Bronchial epithelial cell (primary cell): ENCODE results near the gene RNF115. TPM values are rescaled to one million over a fixed set of nuclear protein-coding genes. Genes with fewer than 3 reads are reported as not detected.
"Not testable (repeated sequence)": the region's sequence is repeated elsewhere in the genome, so short reads cannot be mapped to it uniquely, and the experiment has no call there.

Experiments used
- DNase-seq: peaks from one replicate; pipeline ENCODE4 v3.0.0-alpha.2; 2010; ENCODE audit warnings: low read depth
- FAIRE-seq: peaks from 2 replicates; lab custom pipeline; 2011; peaks lifted over from hg19 to GRCh38; lab: Jason Lieb, UNC
- H3K27me3 ChIP-seq: 2 replicates; pipeline ENCODE4 v1.5.1; 2011; ENCODE audit warnings: low read length; ENCODE audit not compliant: control insufficient read depth, insufficient read depth
- H3K36me3 ChIP-seq: 2 replicates; pipeline ENCODE4 v1.5.1; 2011; ENCODE audit warnings: low read length; ENCODE audit not compliant: control insufficient read depth, insufficient read depth
- H3K4me3 ChIP-seq: 2 replicates; pipeline ENCODE4 v1.5.1; 2011; ENCODE audit warnings: mild to moderate bottlenecking, low read depth, low read length, control low read depth
- total RNA-seq: library from RNA; depleted of rRNA; stranded (reverse); fragments of >200 nt; gene quantifications from 2 replicates; pipeline ENCODE4 v1.2.1, GENCODE V29; 2014
- TF ChIP-seq, protein P1 (sequence below): IDR thresholded peaks from 2 replicates; pipeline ENCODE4 v1.5.1; 2011; ENCODE audit warnings: mild to moderate bottlenecking, moderate library complexity, low read length, control low read depth, inconsistent platforms; ENCODE audit not compliant: insufficient read depth, severe bottlenecking

The RNF115 gene
- total RNA-seq, 1 donor from 2014 or later = 9.0 TPM

DNA sequence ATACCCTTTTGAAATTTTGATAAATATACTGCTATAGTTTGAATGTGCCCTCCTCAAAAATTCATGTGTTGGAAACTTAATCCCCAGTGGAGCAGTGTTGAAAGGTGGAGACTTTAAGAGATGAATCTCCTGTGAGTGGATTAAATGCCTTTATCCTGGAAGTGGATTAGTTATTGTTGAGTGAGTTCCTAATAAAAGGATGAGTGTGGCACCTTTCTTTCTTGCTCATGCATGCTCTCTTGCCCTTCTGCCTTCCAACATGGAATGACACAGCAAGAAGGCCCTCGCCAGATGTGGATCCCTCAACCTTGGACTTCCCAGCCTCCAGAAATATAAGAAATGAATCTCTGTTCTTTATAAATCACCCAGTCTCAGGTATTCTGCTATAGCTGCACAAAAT, 52.8 kb downstream of the RNF115 start:
- no peaks in the 10 kb centered on the region for H3K27me3 ChIP-seq
- TF ChIP-seq, protein P1, sequence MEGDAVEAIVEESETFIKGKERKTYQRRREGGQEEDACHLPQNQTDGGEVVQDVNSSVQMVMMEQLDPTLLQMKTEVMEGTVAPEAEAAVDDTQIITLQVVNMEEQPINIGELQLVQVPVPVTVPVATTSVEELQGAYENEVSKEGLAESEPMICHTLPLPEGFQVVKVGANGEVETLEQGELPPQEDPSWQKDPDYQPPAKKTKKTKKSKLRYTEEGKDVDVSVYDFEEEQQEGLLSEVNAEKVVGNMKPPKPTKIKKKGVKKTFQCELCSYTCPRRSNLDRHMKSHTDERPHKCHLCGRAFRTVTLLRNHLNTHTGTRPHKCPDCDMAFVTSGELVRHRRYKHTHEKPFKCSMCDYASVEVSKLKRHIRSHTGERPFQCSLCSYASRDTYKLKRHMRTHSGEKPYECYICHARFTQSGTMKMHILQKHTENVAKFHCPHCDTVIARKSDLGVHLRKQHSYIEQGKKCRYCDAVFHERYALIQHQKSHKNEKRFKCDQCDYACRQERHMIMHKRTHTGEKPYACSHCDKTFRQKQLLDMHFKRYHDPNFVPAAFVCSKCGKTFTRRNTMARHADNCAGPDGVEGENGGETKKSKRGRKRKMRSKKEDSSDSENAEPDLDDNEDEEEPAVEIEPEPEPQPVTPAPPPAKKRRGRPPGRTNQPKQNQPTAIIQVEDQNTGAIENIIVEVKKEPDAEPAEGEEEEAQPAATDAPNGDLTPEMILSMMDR = no peak
- H3K36me3 ChIP-seq = peaks cover 3% of the 10 kb centered on the region
- H3K4me3 ChIP-seq = no peak overlapping the region
- FAIRE-seq (no peak), DNase-seq (no peak)

DNA sequence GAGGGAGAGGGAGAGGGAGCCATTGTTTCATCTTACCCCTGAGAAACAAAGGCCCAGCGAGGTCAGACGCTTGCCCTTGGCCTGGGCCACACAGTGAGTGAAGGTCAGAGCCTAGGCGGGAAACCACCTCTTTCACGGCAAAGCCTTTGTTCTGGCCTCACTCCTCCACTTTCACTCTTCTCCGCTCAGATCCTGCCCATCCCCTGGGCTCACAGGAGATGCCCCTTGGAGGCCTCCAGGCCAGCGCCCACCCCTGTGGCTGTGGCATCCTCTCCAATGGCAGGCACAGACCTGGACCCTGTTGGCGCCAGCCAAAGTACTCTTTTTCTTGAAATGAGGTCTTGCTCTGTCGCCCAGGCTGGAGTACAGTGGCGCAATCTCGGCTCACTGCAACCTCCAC, 55.9 kb downstream of the RNF115 start:
- not testable (repeated sequence) for H3K4me3 ChIP-seq, FAIRE-seq, H3K36me3 ChIP-seq, DNase-seq, H3K27me3 ChIP-seq

DNA sequence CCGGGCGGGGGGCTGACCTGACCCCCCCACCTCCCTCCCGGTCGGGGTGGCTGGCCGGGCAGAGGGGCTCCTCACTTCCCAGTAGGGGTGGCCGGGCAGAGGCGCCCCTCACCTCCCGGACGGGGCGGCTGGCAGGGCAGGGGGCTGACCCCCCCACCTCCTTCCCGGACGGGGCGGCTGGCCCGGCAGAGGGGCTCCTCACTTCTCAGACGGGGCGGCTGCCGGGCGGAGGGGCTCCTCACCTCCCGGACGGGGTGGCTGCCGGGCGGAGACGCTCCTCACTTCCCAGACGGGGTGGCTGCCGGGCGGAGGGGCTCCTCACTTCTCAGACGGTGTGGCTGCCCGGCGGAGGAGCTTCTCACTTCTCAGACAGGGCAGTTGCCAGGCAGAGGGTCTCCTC, 57.0 kb downstream of the RNF115 start:
- not testable (repeated sequence) for H3K4me3 ChIP-seq, DNase-seq, H3K36me3 ChIP-seq, H3K27me3 ChIP-seq, FAIRE-seq

DNA sequence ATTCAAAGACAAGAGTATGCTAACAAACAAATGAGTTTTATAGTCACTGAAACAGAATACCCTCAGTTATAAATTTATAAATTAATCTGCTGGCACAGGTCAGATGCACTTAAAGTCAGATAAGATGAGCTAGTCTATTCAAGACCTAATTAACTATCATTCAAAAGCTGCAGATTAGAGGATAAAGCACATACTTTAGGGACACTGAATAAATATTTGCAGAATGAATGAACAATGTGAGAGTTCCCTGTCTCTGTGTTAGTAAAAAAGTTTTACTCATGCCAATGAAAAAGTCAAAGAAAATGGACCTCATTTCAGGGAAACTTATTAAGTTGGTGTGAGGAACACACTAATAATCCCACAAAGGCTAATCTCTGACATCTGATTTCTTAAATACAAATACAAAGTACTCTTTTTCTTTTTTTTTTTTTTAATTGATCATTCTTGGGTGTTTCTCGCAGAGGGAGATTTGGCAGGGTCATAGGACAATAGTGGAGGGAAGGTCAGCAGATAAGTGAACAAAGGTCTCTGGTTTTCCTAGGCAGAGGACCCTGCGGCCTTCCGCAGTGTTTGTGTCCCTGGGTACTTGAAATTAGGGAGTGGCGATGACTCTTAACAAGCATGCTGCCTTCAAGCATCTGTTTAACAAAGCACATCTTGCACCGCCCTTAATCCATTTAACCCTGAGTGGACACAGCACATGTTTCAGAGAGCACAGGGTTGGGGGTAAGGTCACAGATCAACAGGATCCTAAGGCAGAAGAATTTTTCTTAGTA, 58.1 kb downstream of the RNF115 start:
- not testable (repeated sequence) for FAIRE-seq

DNA sequence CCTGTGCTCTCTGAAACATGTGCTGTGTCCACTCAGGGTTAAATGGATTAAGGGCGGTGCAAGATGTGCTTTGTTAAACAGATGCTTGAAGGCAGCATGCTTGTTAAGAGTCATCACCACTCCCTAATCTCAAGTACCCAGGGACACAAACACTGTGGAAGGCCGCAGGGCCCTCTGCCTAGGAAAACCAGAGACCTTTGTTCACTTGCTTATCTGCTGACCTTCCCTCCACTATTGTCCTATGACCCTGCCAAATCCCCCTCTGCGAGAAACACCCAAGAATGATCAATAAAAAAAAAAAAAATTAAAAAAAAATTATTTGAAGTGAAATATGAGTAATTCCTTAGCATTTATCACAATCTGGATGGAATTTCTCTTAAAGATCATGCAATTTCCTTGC, 58.8 kb downstream of the RNF115 start:
- not testable (repeated sequence) for FAIRE-seq, H3K36me3 ChIP-seq, H3K4me3 ChIP-seq, H3K27me3 ChIP-seq, DNase-seq

More for the DNA sequence above, 58.1 kb downstream of the RNF115 start:
- not testable (repeated sequence) for DNase-seq, H3K4me3 ChIP-seq, H3K27me3 ChIP-seq, H3K36me3 ChIP-seq

DNA sequence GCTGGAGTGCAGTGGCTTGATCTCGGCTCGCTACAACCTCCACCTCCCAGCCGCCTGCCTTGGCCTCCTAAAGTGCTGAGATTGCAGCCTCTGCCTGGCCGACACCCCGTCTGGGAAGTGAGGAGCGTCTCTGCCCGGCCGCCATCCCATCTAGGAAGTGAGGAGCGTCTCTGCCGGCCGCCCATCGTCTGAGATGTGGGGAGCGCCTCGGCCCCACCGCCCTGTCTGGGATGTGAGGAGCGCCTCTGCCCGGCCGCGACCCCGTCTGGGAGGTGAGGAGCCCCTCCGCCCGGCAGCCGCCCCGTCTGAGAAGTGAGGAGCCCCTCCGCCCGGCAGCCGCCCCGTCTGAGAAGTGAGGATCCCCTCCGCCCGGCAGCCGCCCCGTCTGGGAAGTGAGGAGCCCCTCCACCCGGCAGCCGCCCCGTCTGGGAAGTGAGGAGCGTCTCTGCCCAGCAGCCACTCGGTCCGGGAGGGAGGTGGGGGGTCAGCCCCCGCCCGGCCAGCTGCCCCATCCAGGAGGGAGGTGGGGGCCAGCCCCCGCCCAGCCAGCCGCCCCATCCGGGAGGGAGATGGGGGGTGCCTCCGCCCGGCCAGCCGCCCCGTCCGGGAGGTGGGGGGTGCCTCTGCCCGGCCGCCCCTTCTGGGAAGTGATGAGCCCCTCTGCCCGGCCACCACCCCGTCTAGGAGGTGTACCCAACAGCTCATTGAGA, 59.5 kb downstream of the RNF115 start:
- not testable (repeated sequence) for H3K4me3 ChIP-seq, H3K27me3 ChIP-seq, FAIRE-seq, DNase-seq, H3K36me3 ChIP-seq

DNA sequence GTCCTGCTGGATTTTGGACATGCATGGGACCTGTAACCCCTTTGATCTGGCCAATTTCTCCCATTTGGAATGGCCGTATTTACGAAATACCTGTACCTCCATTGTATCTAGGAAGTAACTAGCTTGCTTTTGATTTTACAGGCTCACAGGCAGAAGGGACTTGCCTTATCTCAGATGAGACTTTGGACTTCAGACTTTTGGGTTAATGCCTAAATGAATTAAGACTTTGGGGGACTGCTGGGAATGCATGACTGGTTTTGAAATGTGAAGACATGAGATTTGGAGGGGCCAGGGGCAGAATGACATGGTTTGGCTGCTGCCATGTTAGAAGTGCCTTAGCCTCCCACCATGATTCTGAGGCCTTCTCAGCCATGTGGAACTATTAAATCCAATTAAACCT, 61.9 kb downstream of the RNF115 start:
- FAIRE-seq, H3K4me3 ChIP-seq, DNase-seq, H3K27me3 ChIP-seq, H3K36me3 ChIP-seq: not testable (repeated sequence)

DNA sequence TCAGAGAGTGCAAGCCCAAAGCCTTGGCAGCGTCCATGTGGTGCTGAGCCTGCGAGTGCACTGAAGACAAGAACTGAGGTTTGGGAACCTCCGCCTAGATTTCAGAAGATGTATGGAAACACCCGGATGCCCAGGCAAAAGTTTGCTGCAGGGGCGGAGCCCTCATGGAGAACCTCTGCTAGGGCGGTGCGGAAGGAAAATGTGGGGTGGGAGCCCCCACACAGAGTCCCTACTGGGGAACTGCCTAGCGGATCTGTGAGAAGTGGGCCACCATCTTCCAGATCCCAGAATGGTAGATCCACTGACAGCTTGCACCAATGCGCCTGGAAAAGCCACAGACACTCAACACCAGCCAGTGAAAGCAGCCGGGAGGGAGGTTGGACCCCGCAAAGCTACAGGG, 62.4 kb downstream of the RNF115 start:
- H3K4me3 ChIP-seq, DNase-seq, FAIRE-seq, H3K27me3 ChIP-seq, H3K36me3 ChIP-seq: not testable (repeated sequence)

DNA sequence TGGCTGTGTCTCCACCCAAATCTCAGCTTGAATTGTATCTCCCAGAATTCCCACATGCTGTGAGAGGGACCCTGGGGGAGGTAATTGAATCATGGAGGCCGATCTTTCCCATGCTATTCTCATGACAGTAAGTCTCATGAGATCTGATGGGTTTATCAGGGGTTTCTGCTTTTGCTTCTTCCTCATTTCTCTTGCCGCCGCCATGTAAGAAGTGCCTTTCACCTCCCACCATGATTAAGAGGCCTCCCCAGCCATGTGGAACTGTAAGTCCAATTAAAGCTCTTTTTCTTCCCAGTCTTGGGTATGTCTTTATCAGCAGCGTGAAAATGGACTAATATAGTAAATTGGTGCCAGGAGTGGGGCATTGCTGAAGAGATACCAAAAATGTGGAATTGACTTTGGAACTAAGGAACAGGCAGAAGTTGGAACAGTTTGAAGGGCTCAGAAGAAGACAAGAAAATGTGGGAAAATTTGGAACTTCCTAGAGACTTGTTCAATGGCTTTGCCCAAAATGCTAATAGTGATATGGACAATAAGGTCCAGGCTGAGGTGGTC, 63.4 kb downstream of the RNF115 start:
- H3K36me3 ChIP-seq, FAIRE-seq, H3K27me3 ChIP-seq, DNase-seq, H3K4me3 ChIP-seq: not testable (repeated sequence)
